Colon (tissue), 2 donors: ENCODE results near the gene KRT7.
"Not testable (repeated sequence)": the region's sequence is repeated elsewhere in the genome, so short reads cannot be mapped to it uniquely, and the experiment has no call there.

Source experiments
- FAIRE-seq: peaks from 2 replicates; lab custom pipeline; 2012; peaks lifted over from hg19 to GRCh38; lab: Jason Lieb, UNC
- donor health status: control.
- donor health status: control.

Gene KRT7

GRCh38 chr12:52255926-52256583 lies 23.0 kb downstream of the KRT7 start:
- FAIRE-seq = no peak

- no peak for FAIRE-seq
Observed at GRCh38 chr12:52256584-52256935, 23.5 kb downstream of the KRT7 start.

- FAIRE-seq = no peak
Observed at GRCh38 chr12:52257074-52257551, 24.1 kb downstream of the KRT7 start.

- not testable (repeated sequence) for FAIRE-seq
Observed at GRCh38 chr12:52257922-52258321, 24.9 kb downstream of the KRT7 start.

GRCh38 chr12:52258335-52258901 lies 25.4 kb downstream of the KRT7 start:
- FAIRE-seq = no peak

- no peak for FAIRE-seq
Observed at GRCh38 chr12:52259657-52260243, 26.7 kb downstream of the KRT7 start.

GRCh38 chr12:52260361-52261207 lies 27.5 kb downstream of the KRT7 start:
- FAIRE-seq = no peak

- FAIRE-seq = no peak
Observed at GRCh38 chr12:52261208-52261484, 28.1 kb downstream of the KRT7 start.

GRCh38 chr12:52262286-52262685 lies 29.2 kb downstream of the KRT7 start:
- no peak for FAIRE-seq

GRCh38 chr12:52263761-52264434 lies 30.9 kb downstream of the KRT7 start:
- FAIRE-seq = no peak

- FAIRE-seq = no peak
Observed at GRCh38 chr12:52264435-52264825, 31.4 kb downstream of the KRT7 start.

- FAIRE-seq = no peak
Observed at GRCh38 chr12:52266514-52266913, 33.5 kb downstream of the KRT7 start.

GRCh38 chr12:52267266-52267665 lies 34.2 kb downstream of the KRT7 start:
- no peak for FAIRE-seq

- FAIRE-seq = no peak
Observed at GRCh38 chr12:52267699-52268098, 34.7 kb downstream of the KRT7 start.

- FAIRE-seq = no peak
Observed at GRCh38 chr12:52268212-52268611, 35.2 kb downstream of the KRT7 start.

GRCh38 chr12:52270541-52271070 lies 37.6 kb downstream of the KRT7 start:
- no peak for FAIRE-seq

- no peak for FAIRE-seq
Observed at GRCh38 chr12:52271158-52271557, 38.1 kb downstream of the KRT7 start.

GRCh38 chr12:52274521-52275120 lies 41.6 kb downstream of the KRT7 start, which contains the start of gene KRT86:
TSS of gene KRT86 (plus strand) at chr12:52274645. CDS start at chr12:52301917, 27,272 bp downstream.
- no peak for FAIRE-seq

GRCh38 chr12:52275686-52276085 lies 42.6 kb downstream of the KRT7 start:
- FAIRE-seq = no peak

- no peak for FAIRE-seq
Observed at GRCh38 chr12:52277486-52278245, 44.6 kb downstream of the KRT7 start.
